Activated CD8-positive, alpha-beta T cell treated with anti-CD3 and anti-CD28 coated beads, Interleukin-2, amount 10 ng/mL, durations not matched to agents 7 days and 5 days (primary cell): Measurements from ENCODE around the gene MLLT1. TPM values are rescaled to one million over a fixed set of nuclear protein-coding genes. Genes with fewer than 3 reads are reported as not detected.
"Not testable (repeated sequence)": the region's sequence is repeated elsewhere in the genome, so short reads cannot be mapped to it uniquely, and the experiment has no call there.

Source experiments
- ATAC-seq: fragments of 150-1000 bp; cut with Tn5 transposase; one replicate; pipeline ENCODE4 v1.10.0; 2021; ENCODE audit warnings: moderate library complexity
- CTCF ChIA-PET: fragments of 350-600 bp; sonication (Branson Sonifier 250); formaldehyde crosslinking; loops from one replicate; lab custom pipeline; 2021; ENCODE audit warnings: antibody characterized with exemption; lab: Charles Lee
- POLR2A ChIA-PET: fragments of 350-600 bp; sonication (Branson Sonifier 250); formaldehyde crosslinking; loops from one replicate; lab custom pipeline; 2021; ENCODE audit warnings: antibody characterized with exemption; lab: Charles Lee
- DNase-seq: peaks from one replicate; pipeline ENCODE4 v3.0.0-alpha.2; 2020
- H3K27ac Mint-ChIP-seq: one replicate; pipeline ENCODE4 v1.8.0; 2021; ENCODE audit warnings: mild to moderate bottlenecking, mixed read lengths
- H3K27me3 Mint-ChIP-seq: one replicate; pipeline ENCODE4 v1.8.0; 2021; ENCODE audit warnings: low read depth, mixed read lengths
- H3K36me3 Mint-ChIP-seq: one replicate; pipeline ENCODE4 v1.8.0; 2021; ENCODE audit warnings: low read depth, mixed read lengths
- H3K4me1 Mint-ChIP-seq: one replicate; pipeline ENCODE4 v1.8.0; 2021; ENCODE audit warnings: low read depth, mixed read lengths
- H3K4me3 Mint-ChIP-seq: one replicate; pipeline ENCODE4 v1.8.0; 2021; ENCODE audit warnings: mild to moderate bottlenecking, mixed read lengths
- H3K9me3 Mint-ChIP-seq: one replicate; pipeline ENCODE4 v1.8.0; 2022; ENCODE audit warnings: mixed read lengths; ENCODE audit not compliant: insufficient read depth
- total RNA-seq, 2 experiments: library from RNA; stranded (reverse); gene quantifications; one replicate each; pipeline ENCODE4 v1.2.3, GENCODE V29; 2021

MLLT1 gene
- total RNA-seq: 10 to 100 TPM; 37.3 to 48.7 TPM

DNA sequence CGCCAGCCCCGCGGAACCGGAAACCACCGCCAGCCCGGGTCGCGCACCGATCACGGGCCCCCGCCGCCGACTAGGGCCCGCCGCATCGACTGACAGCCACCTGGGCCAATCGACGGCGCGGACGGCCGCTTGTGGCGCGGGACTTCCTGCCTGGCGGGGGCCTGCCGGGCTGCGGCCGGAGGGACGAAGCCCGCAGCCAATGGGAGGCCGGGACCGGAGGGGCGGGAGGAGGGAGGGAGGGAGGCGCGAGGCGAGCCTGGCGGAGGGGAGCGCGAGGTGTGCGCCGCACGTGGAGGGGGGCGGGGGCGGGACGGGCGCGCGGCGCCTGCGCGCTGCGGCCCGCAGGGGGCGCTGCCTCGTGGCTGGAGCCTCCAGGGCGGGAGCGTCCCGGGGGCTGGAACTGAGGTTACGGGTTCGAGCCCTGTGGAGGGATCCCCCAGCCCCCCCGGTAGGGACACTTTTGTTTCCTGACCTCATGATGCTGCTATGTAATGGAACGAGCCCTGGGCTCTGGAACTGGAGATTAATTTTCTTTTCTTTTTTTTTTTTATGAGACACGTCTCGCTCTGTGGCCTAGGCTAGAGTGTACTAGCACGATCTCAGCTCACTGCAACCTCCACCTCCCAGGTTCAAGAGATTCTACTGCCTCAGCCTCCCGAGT, at the start of gene MLLT1:
TSS of gene MLLT1 (minus strand) at position 45 of the 661 bp plus-strand sequence. CDS start 191 bp downstream, outside the sequence.
- H3K27me3 Mint-ChIP-seq: peaks cover 3% of the 10 kb centered on the region
- peak; percentile 98 for ATAC-seq
- no peaks in the 10 kb centered on the region for H3K9me3 Mint-ChIP-seq
- ChIA-PET POLR2A (no interaction called here), CTCF (no interaction called here)
- H3K4me3 Mint-ChIP-seq: peak within 1 kb of the TSS; percentile 94
- peaks cover 14% of the 10 kb centered on the region for H3K36me3 Mint-ChIP-seq
- peak; percentile 97 for DNase-seq
- H3K4me1 Mint-ChIP-seq: peaks cover 39% of the 10 kb centered on the region
- peak within 1 kb of the TSS; percentile 88 for H3K27ac Mint-ChIP-seq

GRCh38 chr19:6326815-6327214, 47.0 kb upstream of the MLLT1 start:
- H3K27me3 Mint-ChIP-seq: peaks cover 1% of the 10 kb centered on the region
- H3K27ac Mint-ChIP-seq: no peak overlapping the region
- H3K9me3 Mint-ChIP-seq: no peaks in the 10 kb centered on the region
- H3K36me3 Mint-ChIP-seq: no peaks in the 10 kb centered on the region
- CTCF ChIA-PET: no interaction called here
- ATAC-seq: no peak
- POLR2A ChIA-PET: no interaction called here
- no peak overlapping the region for H3K4me3 Mint-ChIP-seq
- H3K4me1 Mint-ChIP-seq: no peaks in the 10 kb centered on the region
- no peak for DNase-seq

- DNase-seq (no peak), ATAC-seq (no peak)
- no peaks in the 10 kb centered on the region for H3K4me1 Mint-ChIP-seq
- ChIA-PET POLR2A (no interaction called here), CTCF (no interaction called here)
- no peak overlapping the region for H3K27ac Mint-ChIP-seq
- H3K36me3 Mint-ChIP-seq: no peaks in the 10 kb centered on the region
- H3K27me3 Mint-ChIP-seq: peaks cover 1% of the 10 kb centered on the region
- H3K9me3 Mint-ChIP-seq: no peaks in the 10 kb centered on the region
- no peak overlapping the region for H3K4me3 Mint-ChIP-seq
These were observed 45.8 kb upstream of the MLLT1 start for GRCh38 chr19:6325614-6326013.

- H3K27ac Mint-ChIP-seq: no peak overlapping the region
- no peaks in the 10 kb centered on the region for H3K9me3 Mint-ChIP-seq
These were observed 45.0 kb upstream of the MLLT1 start for GRCh38 chr19:6324757-6325156.

GRCh38 chr19:6322284-6322683, 42.5 kb upstream of the MLLT1 start:
- ATAC-seq: no peak
- H3K4me1 Mint-ChIP-seq: no peaks in the 10 kb centered on the region
- ChIA-PET POLR2A (no interaction called here), CTCF (no interaction called here)
- no peaks in the 10 kb centered on the region for H3K36me3 Mint-ChIP-seq
- H3K27ac Mint-ChIP-seq: no peak overlapping the region
- no peak for DNase-seq
- peaks cover 1% of the 10 kb centered on the region for H3K27me3 Mint-ChIP-seq
- no peak overlapping the region for H3K4me3 Mint-ChIP-seq
- H3K9me3 Mint-ChIP-seq: no peaks in the 10 kb centered on the region

More at GRCh38 chr19:6324757-6325156, 45.0 kb upstream of the MLLT1 start:
- Mint-ChIP-seq H3K4me1 (no peaks in the 10 kb centered on the region), H3K36me3 (no peaks in the 10 kb centered on the region), H3K27me3 (peaks cover 1% of the 10 kb centered on the region), H3K4me3 (no peak overlapping the region)
- no peak for ATAC-seq
- DNase-seq: no peak
- CTCF ChIA-PET: no interaction called here
- POLR2A ChIA-PET: no interaction called here

DNA sequence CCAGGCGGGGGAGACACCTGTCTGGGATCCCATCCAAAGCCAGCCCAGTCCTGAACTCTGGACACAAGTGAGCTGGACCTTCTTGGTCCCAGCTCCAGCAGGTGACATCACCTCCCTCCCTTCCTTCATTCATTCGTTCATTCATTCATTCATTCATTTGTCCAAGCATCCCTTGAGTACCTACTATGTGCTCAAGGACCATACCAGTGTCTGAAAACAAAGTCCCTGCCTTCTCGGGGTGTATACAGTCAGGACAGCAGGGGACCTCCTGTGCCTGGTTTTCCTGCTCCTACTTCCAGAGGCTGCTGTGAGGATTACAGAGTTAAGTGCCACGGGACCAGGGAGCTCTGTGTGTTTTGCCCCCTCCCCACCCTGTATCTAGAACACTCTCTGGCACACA, 39.6 kb upstream of the MLLT1 start:
- no peak for ATAC-seq
- no peak for DNase-seq
- H3K36me3 Mint-ChIP-seq: no peaks in the 10 kb centered on the region
- no peak overlapping the region for H3K27ac Mint-ChIP-seq
- H3K9me3 Mint-ChIP-seq: no peaks in the 10 kb centered on the region
- no peak overlapping the region for H3K4me3 Mint-ChIP-seq
- ChIA-PET CTCF (no interaction called here), POLR2A (no interaction called here)
- H3K27me3 Mint-ChIP-seq: peaks cover 1% of the 10 kb centered on the region
- H3K4me1 Mint-ChIP-seq: no peaks in the 10 kb centered on the region

DNA sequence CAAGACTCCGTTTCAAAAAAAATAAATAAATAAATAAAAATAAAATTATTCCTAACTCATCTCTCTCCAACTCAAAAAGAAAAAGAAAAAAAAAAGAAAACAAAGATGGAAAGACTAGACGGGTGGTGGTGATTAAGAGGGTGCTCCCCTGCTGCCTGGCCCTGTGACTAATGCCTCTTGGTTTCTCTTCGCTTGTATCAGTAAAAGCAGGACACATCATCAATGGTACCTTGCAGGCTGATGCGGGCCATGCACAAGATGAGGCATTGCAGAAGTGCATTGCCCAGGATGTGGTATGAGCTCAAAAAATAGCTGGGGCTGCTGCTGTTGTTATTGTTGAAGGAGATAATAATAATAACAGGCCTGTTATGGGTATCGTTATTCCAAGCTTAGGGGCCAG, 39.0 kb upstream of the MLLT1 start:
- POLR2A ChIA-PET: no interaction called here
- no peaks in the 10 kb centered on the region for H3K9me3 Mint-ChIP-seq
- H3K4me3 Mint-ChIP-seq: no peak overlapping the region
- CTCF ChIA-PET: no interaction called here
- no peak overlapping the region for H3K27ac Mint-ChIP-seq
- no peaks in the 10 kb centered on the region for H3K4me1 Mint-ChIP-seq
- no peak for ATAC-seq
- peaks cover 1% of the 10 kb centered on the region for H3K27me3 Mint-ChIP-seq
- DNase-seq: no peak
- no peaks in the 10 kb centered on the region for H3K36me3 Mint-ChIP-seq

DNA sequence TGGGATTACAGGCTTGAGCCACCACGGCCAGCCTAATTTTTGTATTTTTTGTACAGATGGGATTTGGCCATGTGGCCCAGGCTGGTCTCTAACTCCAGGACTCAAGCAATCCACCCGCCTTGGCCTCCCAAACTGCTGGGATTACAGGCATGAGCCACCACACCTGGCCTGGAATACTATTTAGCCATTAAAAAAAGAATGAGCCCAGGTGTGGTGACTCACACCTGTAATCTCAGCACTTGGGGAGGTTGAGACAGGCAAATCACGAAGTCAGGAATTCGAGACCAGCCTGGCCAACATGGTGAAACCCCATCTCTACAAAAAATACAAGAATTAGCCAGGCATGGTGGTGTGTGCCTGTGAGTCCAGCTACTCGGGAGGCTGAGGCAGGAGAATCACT, 35.9 kb upstream of the MLLT1 start:
- ATAC-seq, CTCF ChIA-PET, H3K9me3 Mint-ChIP-seq, H3K36me3 Mint-ChIP-seq, H3K4me1 Mint-ChIP-seq, H3K27ac Mint-ChIP-seq, H3K27me3 Mint-ChIP-seq, POLR2A ChIA-PET, DNase-seq, H3K4me3 Mint-ChIP-seq: not testable (repeated sequence)

GRCh38 chr19:6313398-6313969, 33.7 kb upstream of the MLLT1 start:
- Mint-ChIP-seq H3K27me3 (no peaks in the 10 kb centered on the region), H3K27ac (no peak overlapping the region), H3K9me3 (no peaks in the 10 kb centered on the region), H3K4me1 (peaks cover 3% of the 10 kb centered on the region), H3K4me3 (no peak overlapping the region), H3K36me3 (no peaks in the 10 kb centered on the region)
- ATAC-seq (no peak), DNase-seq (no peak)
- ChIA-PET POLR2A (no interaction called here), CTCF (no interaction called here)

- DNase-seq (no peak), ATAC-seq (no peak)
- Mint-ChIP-seq H3K27me3 (no peaks in the 10 kb centered on the region), H3K9me3 (no peaks in the 10 kb centered on the region), H3K27ac (no peak overlapping the region), H3K36me3 (no peaks in the 10 kb centered on the region), H3K4me3 (no peak overlapping the region), H3K4me1 (peaks cover 3% of the 10 kb centered on the region)
- CTCF ChIA-PET: no interaction called here
- POLR2A ChIA-PET: no interaction called here
These were observed 32.2 kb upstream of the MLLT1 start for GRCh38 chr19:6312018-6312417.

DNA sequence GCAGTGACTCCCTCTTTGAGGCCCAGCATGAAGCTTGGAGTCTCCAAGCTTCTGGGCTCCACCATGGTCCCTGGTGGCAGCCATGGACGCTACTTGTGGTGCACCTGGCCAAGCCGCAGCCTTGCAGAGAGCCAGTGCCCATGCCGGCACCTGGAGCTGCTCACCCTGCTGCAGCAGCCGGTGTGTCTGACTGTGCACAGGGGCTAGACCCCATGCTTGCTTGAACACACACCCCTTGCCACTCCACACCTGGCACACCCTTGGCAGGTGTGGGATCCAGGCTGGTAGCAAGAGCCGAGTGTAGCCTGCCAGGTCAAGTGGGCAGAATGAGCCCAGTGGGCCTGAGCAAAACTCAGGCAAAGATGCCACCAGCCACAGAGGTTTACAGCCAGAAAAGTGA, 18.6 kb upstream of the MLLT1 start:
- ATAC-seq (no peak), DNase-seq (no peak)
- Mint-ChIP-seq H3K27me3 (no peaks in the 10 kb centered on the region), H3K36me3 (peaks cover 2% of the 10 kb centered on the region), H3K4me1 (peaks cover 2% of the 10 kb centered on the region), H3K9me3 (peaks cover 10% of the 10 kb centered on the region), H3K4me3 (no peak overlapping the region), H3K27ac (no peak overlapping the region)
- ChIA-PET POLR2A (no interaction called here), CTCF (interaction anchor here (0.9 to 2.0 kb wide), 3 partner anchors 80 to 251 kb away, joined by 3 to 8 read pairs (median 5); no protein-coding TSS in a partner anchor)

DNA sequence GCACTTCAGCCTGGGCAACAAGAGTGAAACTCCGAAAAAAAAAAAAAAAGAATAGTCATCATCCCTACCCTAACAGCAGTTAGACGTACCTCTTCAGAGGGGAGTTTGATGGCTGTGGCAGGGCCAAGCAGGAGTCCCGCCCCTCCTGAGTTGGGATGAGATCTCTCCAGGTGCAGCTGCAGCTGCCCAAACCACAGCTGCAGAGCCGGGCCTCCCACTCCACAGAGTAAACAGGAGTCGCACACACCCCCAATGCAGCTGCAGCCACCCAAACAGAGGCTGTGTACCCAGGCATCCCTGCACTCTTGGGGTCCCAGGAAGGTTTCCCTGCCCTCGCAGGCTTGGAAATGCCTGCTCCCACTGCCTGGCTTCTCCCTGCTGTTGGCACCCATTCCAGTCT, 17.4 kb upstream of the MLLT1 start:
- no peak for ATAC-seq
- no peaks in the 10 kb centered on the region for H3K27me3 Mint-ChIP-seq
- peaks cover 2% of the 10 kb centered on the region for H3K36me3 Mint-ChIP-seq
- no peak overlapping the region for H3K27ac Mint-ChIP-seq
- H3K4me3 Mint-ChIP-seq: no peak overlapping the region
- DNase-seq: no peak
- H3K9me3 Mint-ChIP-seq: peaks cover 16% of the 10 kb centered on the region
- ChIA-PET POLR2A (no interaction called here), CTCF (interaction anchor here (1.4 to 2.0 kb wide), 2 partner anchors 79 to 249 kb away, joined by 3 to 8 read pairs; no protein-coding TSS in a partner anchor)
- peaks cover 2% of the 10 kb centered on the region for H3K4me1 Mint-ChIP-seq
